ENCODE measurements around the gene PMPCA. TPM values are rescaled to one million over a fixed set of nuclear protein-coding genes. Genes with fewer than 3 reads are reported as not detected.
A peak's percentile ranks its signal among the peaks of the same experiment; 100 is the strongest.

PMPCA gene
- polyA plus RNA-seq, 1 experiment, result 61.6 TPM

DNA sequence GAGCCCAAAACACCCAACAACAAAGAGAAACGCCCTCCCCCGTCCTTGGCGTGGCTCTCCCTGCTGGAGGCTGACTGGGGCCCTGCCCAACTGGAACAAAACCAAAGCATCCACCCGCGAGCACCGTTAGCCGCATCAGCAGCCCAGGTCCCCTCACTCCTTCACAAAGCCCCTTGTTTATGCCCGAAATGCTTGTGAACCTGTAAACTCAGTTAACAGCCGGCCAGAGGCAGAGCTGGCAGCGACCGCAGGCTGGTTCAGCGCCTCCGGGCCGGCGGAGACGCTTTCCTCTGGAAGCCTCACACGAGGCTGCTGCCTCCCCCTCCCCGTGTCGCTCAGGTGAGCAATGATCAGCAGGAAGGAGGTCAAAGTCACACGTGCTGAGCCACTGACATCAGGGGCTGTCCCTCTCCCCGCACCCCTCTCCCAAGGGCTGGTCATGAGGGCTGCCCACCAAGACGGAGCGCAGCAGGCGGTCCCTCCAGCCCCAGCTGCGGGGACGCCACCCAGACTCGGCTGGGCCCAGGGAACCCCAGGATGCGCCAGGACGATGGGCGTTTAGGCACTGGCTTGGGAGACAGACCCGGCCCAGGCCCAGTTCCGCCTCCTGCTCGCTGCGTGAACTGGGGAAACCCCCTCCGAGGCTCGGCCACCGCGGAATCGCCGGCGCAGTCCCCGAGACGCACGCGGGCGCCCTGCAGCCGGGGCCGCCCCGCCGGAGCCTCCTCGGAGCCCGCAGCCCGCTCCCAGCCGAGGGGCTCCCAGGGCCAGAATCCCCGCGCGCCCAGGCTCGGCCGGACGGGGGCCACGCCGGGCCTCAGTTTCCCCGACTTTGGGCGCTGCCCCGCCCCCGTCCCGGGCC is 11.1 kb upstream of the PMPCA start:
- H3K36me3 ChIP-seq (ENCODE audit: control insufficient read depth, insufficient read depth, low read length), result peaks cover 31% of the 10 kb centered on the region
- peak overlapping the region; percentile 59 for H3K4me3 ChIP-seq (ENCODE audit: low read depth, low read length)
- ChIA-PET CTCF (interaction anchor here (0.5 to 6.5 kb wide), 6 partner anchors 10 to 505 kb away, joined by 3 to 84 read pairs (median 6); no protein-coding TSS in a partner anchor), POLR2A (no interaction called here)
- no peak for DNase-seq (ENCODE audit: low read depth)
- no peaks in the 10 kb centered on the region for H3K27me3 ChIP-seq (ENCODE audit: control insufficient read depth, insufficient read depth, low read length)
- TF ChIP-seq, protein P1, sequence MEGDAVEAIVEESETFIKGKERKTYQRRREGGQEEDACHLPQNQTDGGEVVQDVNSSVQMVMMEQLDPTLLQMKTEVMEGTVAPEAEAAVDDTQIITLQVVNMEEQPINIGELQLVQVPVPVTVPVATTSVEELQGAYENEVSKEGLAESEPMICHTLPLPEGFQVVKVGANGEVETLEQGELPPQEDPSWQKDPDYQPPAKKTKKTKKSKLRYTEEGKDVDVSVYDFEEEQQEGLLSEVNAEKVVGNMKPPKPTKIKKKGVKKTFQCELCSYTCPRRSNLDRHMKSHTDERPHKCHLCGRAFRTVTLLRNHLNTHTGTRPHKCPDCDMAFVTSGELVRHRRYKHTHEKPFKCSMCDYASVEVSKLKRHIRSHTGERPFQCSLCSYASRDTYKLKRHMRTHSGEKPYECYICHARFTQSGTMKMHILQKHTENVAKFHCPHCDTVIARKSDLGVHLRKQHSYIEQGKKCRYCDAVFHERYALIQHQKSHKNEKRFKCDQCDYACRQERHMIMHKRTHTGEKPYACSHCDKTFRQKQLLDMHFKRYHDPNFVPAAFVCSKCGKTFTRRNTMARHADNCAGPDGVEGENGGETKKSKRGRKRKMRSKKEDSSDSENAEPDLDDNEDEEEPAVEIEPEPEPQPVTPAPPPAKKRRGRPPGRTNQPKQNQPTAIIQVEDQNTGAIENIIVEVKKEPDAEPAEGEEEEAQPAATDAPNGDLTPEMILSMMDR (IDR thresholded peaks at IDR 0.05; ENCODE audit: insufficient read depth, low read depth, low read length), result no peak

DNA sequence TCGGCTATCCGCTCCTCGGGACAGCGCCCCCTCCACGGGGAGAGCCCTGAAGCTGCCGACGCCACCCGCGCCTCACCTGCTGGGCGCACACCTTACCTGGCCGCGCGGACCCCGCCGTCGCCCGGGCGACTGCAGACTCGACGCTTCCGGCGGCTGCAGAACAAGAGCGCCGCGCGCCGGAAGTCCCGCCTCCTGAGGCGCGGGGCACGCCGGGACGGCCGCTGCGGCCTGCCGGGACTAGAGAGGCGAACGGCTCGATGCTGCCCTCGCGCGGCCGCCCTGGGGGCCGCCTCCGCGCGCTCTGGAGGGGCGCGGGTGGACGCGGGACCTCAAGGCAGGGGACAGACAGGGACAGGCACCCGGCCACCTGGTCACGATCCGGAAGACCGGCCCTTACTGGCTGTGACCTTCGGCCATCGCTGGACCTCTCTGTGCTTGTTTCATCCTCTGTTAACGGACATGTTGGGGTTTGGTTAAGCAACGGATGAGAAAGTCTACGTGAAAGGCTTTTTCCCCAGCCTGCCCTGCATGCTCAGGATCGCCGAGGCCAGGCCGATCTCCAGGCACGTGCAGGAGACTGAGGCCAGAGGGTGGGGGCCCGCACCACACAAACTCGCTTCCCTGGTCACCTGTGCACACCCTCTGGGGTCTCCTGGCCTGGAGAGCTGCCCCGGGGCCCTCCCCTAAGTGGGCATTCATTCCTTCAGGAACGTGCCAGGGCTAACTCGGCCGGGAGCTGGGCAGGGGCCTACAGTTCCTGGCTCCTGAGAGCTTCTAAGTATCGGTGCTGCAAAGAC is 10.2 kb upstream of the PMPCA start, which contains the start of gene SNAPC4:
SNAPC4 (minus strand) TSS at position 133 of the 797 bp plus-strand sequence. CDS start 1,742 bp downstream, outside the sequence.
- ChIA-PET POLR2A (no interaction called here), CTCF (interaction anchor here (0.5 to 6.5 kb wide), 16 partner anchors 9 to 504 kb away, joined by 3 to 84 read pairs (median 4); partner anchors contain the start of genes DNLZ, ENTR1 and PMPCA)
- TF ChIP-seq, protein P1 (IDR thresholded peaks at IDR 0.05; ENCODE audit: insufficient read depth, low read depth, low read length), result peak; percentile 58
- Histone ChIP-seq H3K27me3 (ENCODE audit: control insufficient read depth, insufficient read depth, low read length) (no peaks in the 10 kb centered on the region), H3K4me3 (ENCODE audit: low read depth, low read length) (peak within 1 kb of the TSS; percentile 59), H3K36me3 (ENCODE audit: control insufficient read depth, insufficient read depth, low read length) (peaks cover 27% of the 10 kb centered on the region)
- peak; percentile 17 for DNase-seq (ENCODE audit: low read depth)

DNA sequence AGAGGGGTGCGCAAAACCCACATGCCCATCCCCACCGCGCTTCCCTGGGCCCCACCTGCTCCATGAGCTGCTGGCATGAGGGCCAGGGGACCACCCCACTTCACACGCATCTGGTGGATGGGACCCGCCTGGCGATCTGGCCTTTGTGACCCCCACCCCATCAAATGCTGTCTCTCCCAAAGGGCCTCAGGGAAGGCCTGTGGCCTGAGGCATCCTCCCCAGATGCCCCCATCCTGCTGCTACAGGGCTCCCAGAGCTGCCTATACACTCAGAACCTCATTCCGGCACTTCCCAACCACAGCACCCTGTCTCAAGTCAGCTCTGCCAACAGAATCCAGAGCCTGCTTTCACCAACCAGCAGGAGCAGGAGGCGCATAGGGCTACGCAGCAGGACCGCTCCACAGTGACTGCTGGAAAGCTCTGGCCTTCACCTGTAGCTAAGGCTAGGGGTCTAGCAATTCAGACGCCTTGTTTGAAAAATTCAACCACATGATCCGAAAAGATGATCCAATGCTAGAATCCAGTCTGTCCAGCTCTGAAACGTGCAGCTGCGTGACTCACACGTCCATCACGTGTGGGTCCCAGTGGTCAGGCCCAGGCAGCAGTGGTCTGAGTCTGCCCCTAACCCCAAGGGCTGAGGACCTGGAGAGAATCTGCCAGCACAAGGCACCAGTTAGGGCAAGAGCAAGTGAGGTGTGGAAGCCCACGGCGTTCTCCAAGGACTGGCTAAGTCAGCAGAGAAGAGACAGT is 9.1 kb upstream of the PMPCA start:
- peaks cover 19% of the 10 kb centered on the region for H3K36me3 ChIP-seq (ENCODE audit: control insufficient read depth, insufficient read depth, low read length)
- TF ChIP-seq, protein P1 (IDR thresholded peaks at IDR 0.05; ENCODE audit: insufficient read depth, low read depth, low read length), result no peak
- ChIA-PET CTCF (interaction anchor here (0.8 to 6.5 kb wide), 16 partner anchors 9 to 89 kb away, joined by 3 to 84 read pairs (median 4); partner anchors contain the start of genes DNLZ, ENTR1 and PMPCA), POLR2A (interaction anchor here (0.5 kb wide), 1 partner anchor 312 kb away, joined by 4 read pairs; no protein-coding TSS in a partner anchor)
- no peak for DNase-seq (ENCODE audit: low read depth)
- H3K4me3 ChIP-seq (ENCODE audit: low read depth, low read length), result no peak overlapping the region
- no peaks in the 10 kb centered on the region for H3K27me3 ChIP-seq (ENCODE audit: control insufficient read depth, insufficient read depth, low read length)

DNA sequence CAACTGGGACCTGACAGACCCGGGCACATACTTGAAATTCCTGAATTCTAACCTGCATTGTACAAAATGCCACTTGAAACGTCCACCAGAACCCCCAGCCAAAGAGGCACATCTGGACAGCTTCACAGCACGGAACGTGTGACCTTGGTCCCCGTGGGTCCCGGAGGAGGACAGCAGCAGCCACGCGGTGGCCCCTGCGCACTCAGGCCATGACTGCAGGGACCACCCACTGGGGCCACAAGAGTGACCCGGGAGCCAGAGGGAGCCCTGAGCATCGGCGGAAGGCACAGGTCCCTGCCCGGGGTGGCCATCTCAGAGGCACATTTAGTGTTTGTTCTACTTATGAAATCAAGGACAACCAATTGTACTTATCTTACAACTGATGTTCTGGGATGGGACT is 8.4 kb upstream of the PMPCA start:
- no peak for DNase-seq (ENCODE audit: low read depth)
- Histone ChIP-seq H3K36me3 (ENCODE audit: control insufficient read depth, insufficient read depth, low read length) (peaks cover 15% of the 10 kb centered on the region), H3K4me3 (ENCODE audit: low read depth, low read length) (no peak overlapping the region), H3K27me3 (ENCODE audit: control insufficient read depth, insufficient read depth, low read length) (no peaks in the 10 kb centered on the region)
- CTCF ChIA-PET, result interaction anchor here (0.6 to 6.5 kb wide), 6 partner anchors 9 to 90 kb away, joined by 3 to 84 read pairs (median 4); partner anchors contain the start of gene DNLZ
- TF ChIP-seq, protein P1 (IDR thresholded peaks at IDR 0.05; ENCODE audit: insufficient read depth, low read depth, low read length), result no peak
- POLR2A ChIA-PET, result interaction anchor here (0.5 kb wide), 1 partner anchor 313 kb away, joined by 4 read pairs; no protein-coding TSS in a partner anchor

Data from BJ (cell line).